ENCODE measurements around the gene SERTM1. TPM values are rescaled to one million over a fixed set of nuclear protein-coding genes. Genes with fewer than 3 reads are reported as not detected.

SERTM1 gene
- total RNA-seq, 1 experiment from 2014 or later: 0.24 TPM

DNA sequence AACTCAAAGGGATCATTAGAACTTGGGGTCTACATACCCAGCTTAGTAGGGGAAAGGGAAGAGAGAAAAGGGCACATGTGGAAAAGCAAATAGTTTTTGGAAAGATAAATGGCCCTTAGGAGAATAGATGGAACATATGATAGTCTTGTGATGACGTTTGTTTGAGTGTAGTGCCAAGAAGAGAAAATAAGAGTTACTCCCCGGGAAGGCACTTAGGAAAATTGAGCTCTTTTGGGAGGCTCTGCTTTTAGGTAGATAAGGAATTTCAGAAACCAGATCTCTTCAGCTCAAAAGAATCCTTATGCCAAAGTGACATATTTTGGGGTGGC is 44.8 kb upstream of the SERTM1 start:
- Histone ChIP-seq H4K91ac (ENCODE audit: insufficient read length, low read depth, low read length) (no peak overlapping the region), H2BK12ac (ENCODE audit: insufficient read length, low read depth, low read length) (no peak overlapping the region), H3K79me1 (ENCODE audit: insufficient read depth, low read depth, low read length, poor library complexity, severe bottlenecking) (no peaks in the 10 kb centered on the region), H3K4ac (ENCODE audit: low read depth, low read length) (no peak overlapping the region), H2AK5ac (ENCODE audit: insufficient read length, low read length) (no peak overlapping the region), H3K14ac (ENCODE audit: insufficient read depth, low read length) (no peak overlapping the region), H4K5ac (ENCODE audit: insufficient read length, low read depth, low read length) (no peak overlapping the region), H2BK15ac (ENCODE audit: low read depth, low read length) (no peak overlapping the region), H3K9me3 (ENCODE audit: control insufficient read depth, low read depth, low read length) (no peaks in the 10 kb centered on the region), H3K27me3 (ENCODE audit: insufficient read depth, low read length) (no peaks in the 10 kb centered on the region), H4K8ac (replicated peaks; ENCODE audit: insufficient read length, low read depth, low read length) (no peak overlapping the region), H3K18ac (ENCODE audit: insufficient read length, low read depth, low read length) (no peak overlapping the region), H3K4me2 (ENCODE audit: insufficient read depth, insufficient read length, low read length) (no peak overlapping the region), H2BK20ac (ENCODE audit: low read depth, low read length, poor library complexity, severe bottlenecking) (no peak overlapping the region), H2AFZ (ENCODE audit: low read length) (no peak overlapping the region), H3K23ac (ENCODE audit: insufficient read length, low read depth, low read length) (no peak overlapping the region), H3T11ph (ENCODE audit: low read length) (no peak overlapping the region), H3K23me2 (ENCODE audit: insufficient read length, low read depth, low read length, poor library complexity, severe bottlenecking) (no peaks in the 10 kb centered on the region), H3K27ac (ENCODE audit: insufficient read length, low read depth, low read length) (no peak overlapping the region), H3K79me2 (ENCODE audit: insufficient read depth, low read length) (no peaks in the 10 kb centered on the region), H2BK5ac (ENCODE audit: insufficient read length, low read length) (no peak overlapping the region), H2BK120ac (ENCODE audit: low read depth, low read length, poor library complexity, severe bottlenecking) (no peak overlapping the region), H4K20me1 (ENCODE audit: control insufficient read depth, insufficient read depth, insufficient read length) (no peaks in the 10 kb centered on the region), H3K4me1 (ENCODE audit: insufficient read depth, low read length) (peaks cover 3% of the 10 kb centered on the region; the same call in 1 of the 2 replicates), H3K56ac (ENCODE audit: insufficient read length, low read depth, low read length) (no peak overlapping the region), H3K9ac (ENCODE audit: extremely low read depth, insufficient read length, low read length) (no peak overlapping the region)
- no CpG with 5 or more reads among the region's 2 CpGs for WGBS (ENCODE audit: extremely low coverage, insufficient read length, low lambda C conversion rate)
- Mint-ChIP-seq H3K4me3 (no peak overlapping the region), H3K27me3 (ENCODE audit: low read depth) (no peaks in the 10 kb centered on the region), H3K36me3 (ENCODE audit: insufficient read depth in 1 of 3, low read depth in 3 of 3) (peaks cover 0 to 3% (median 0%) of the 10 kb centered on the region in 3 experiments; a peak in 3 of 7 replicates), H3K9me3 (no peaks in the 10 kb centered on the region), H3K27ac (no peak overlapping the region), H3K4me1 (peaks cover 28 to 35% of the 10 kb centered on the region in 2 experiments)
- DNase-seq: no peak
- TF ChIP-seq, protein P1, sequence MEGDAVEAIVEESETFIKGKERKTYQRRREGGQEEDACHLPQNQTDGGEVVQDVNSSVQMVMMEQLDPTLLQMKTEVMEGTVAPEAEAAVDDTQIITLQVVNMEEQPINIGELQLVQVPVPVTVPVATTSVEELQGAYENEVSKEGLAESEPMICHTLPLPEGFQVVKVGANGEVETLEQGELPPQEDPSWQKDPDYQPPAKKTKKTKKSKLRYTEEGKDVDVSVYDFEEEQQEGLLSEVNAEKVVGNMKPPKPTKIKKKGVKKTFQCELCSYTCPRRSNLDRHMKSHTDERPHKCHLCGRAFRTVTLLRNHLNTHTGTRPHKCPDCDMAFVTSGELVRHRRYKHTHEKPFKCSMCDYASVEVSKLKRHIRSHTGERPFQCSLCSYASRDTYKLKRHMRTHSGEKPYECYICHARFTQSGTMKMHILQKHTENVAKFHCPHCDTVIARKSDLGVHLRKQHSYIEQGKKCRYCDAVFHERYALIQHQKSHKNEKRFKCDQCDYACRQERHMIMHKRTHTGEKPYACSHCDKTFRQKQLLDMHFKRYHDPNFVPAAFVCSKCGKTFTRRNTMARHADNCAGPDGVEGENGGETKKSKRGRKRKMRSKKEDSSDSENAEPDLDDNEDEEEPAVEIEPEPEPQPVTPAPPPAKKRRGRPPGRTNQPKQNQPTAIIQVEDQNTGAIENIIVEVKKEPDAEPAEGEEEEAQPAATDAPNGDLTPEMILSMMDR (conservative IDR thresholded peaks at IDR 0.05): no peak

Data from H9 (cell line).